ENCODE results near the gene FADS2. TPM values are rescaled to one million over a fixed set of nuclear protein-coding genes. Genes with fewer than 3 reads are reported as not detected.

FADS2 gene
- total and polyA plus RNA-seq, 2 of the 13 experiments (the other 11 are each of a cell fraction or from before 2014, with no cell fraction given), result 90.1 to 124 TPM

DNA sequence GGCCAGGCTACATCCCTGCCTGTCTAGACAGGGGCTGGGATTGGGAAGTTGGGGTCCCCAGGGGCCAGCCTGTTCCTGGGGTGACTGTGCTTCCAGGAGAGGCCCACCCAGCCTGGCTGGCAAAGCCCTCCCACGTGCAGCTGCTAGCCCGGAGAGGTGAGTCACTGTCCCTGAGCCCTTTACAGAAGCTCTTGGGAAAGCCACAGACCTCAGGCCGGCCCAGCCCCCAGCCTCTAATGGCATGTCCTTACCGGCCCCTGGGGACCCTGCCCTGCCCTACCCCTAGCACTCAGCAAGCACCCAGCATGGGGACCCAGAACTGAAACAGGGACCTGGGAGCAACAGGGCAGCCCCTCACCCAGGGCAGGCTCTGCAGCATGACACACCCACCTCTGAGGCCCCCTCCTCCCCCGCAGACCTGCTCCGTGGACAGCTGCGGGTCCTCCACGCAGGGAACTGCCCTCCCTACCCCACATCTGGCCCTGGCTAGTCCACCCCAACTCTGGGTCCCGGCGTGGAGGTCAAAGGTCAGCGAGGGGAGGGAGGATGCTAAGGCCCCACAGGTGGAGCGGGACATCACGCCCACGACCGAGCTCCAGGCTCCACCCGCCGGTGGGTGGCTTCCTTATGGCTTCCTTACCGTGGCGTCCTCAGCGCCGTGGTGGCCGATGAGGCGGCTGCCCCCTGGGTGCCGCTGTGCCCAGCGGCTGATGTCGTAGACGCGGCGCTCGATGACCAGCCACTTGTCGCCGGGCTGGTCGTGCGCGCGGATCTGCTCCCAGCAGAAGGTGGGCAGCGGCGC, 62.6 kb downstream of the FADS2 start:
- POLR2A ChIA-PET, result interaction anchor here (0.9 to 2.0 kb wide), 5 partner anchors 14 to 82 kb away, joined by 3 to 5 read pairs (median 4); no protein-coding TSS in a partner anchor
- Histone ChIP-seq H3K4me1 (ENCODE audit: insufficient read depth, low read length) (peaks cover 14% of the 10 kb centered on the region), H3K4me3 (replicated peaks in 1 of 3; ENCODE audit: insufficient read depth in 1 of 3, low read depth in 2 of 3, low read length in 3 of 3) (peak overlapping the region; percentile 60 to 86 (median 68)), H3K9ac (ENCODE audit: insufficient read depth, low read depth, low read length) (peak overlapping the region; percentile 72), H3K79me2 (ENCODE audit: insufficient read depth, low read length) (no peaks in the 10 kb centered on the region), H3K36me3 (replicated peaks in 1 of 2; ENCODE audit: control insufficient read depth in 1 of 2, insufficient read depth in 2 of 2, low read length in 2 of 2) (no peaks in the 10 kb centered on the region), H3K27me3 (ENCODE audit: control insufficient read depth in 1 of 2, insufficient read depth in 2 of 2, low read length in 2 of 2) (no peaks in the 10 kb centered on the region), H3K4me2 (ENCODE audit: low read depth, low read length) (peak overlapping the region; percentile 100), H2AFZ (ENCODE audit: low read length) (no peak overlapping the region), H3K27ac (ENCODE audit: extremely low read length, insufficient read depth, low read length) (no peak overlapping the region), H4K20me1 (ENCODE audit: insufficient read depth, low read length) (no peaks in the 10 kb centered on the region), H3K9me3 (ENCODE audit: low read length) (no peaks in the 10 kb centered on the region)
- 0% methylated on average over 9 of the region's 38 CpGs for WGBS (ENCODE audit: low lambda C conversion rate)
- CTCF ChIA-PET (ENCODE audit: low intra/inter-chr PET ratio, low total read pairs), result interaction anchor here (0.5 kb wide), 1 partner anchor 93 kb away, joined by 3 read pairs; no protein-coding TSS in a partner anchor
- intact Hi-C loops (cut with micrococcal nuclease; ENCODE audit: unreplicated experiment) (no loop called here), in situ Hi-C loops (cut with HindIII; ENCODE audit: extremely low pct_ligation_motif_present, low pct_unique_long_range_greater_than_20kb) (no loop called here)
- TSS peak; percentile 58 for BruUV-seq (replicated peaks)
- peak; percentile 58 for ATAC-seq
- no peak for FAIRE-seq
- peak; percentile 56 for DNase-seq (ENCODE audit: low spot score)
- TF ChIP-seq PPARG (CRISPR knock-in tag; conservative IDR thresholded peaks at IDR 0.05), result no peak
- no peak for TF ChIP-seq YY1 (IDR thresholded peaks at IDR 0.05; ENCODE audit: insufficient read depth, insufficient replicate concordance, low read depth, low read length)
- peak; percentile 60 for TF ChIP-seq SAP130 (CRISPR knock-in tag; IDR thresholded peaks at IDR 0.05; ENCODE audit: low read depth)
- TF ChIP-seq DPF2 (CRISPR knock-in tag; IDR thresholded peaks at IDR 0.05; ENCODE audit: borderline replicate concordance, low read depth), result no peak
- no peak for TF ChIP-seq ZSCAN12 (CRISPR knock-in tag; IDR thresholded peaks at IDR 0.05)
- TF ChIP-seq ZNF121 (CRISPR knock-in tag; IDR thresholded peaks at IDR 0.05), result no peak
- TF ChIP-seq SOX5 (CRISPR knock-in tag; IDR thresholded peaks at IDR 0.05; ENCODE audit: borderline replicate concordance), result no peak
- TF ChIP-seq ZNF672 (CRISPR knock-in tag; IDR thresholded peaks at IDR 0.05), result no peak
- TF ChIP-seq ISL2 (CRISPR knock-in tag; IDR thresholded peaks at IDR 0.05), result 0 out of 2 replicates have a peak, but pooled peaks have one; percentile 20
- TF ChIP-seq MAFF (IDR thresholded peaks at IDR 0.05; ENCODE audit: low read depth, low read length), result no peak
- TF ChIP-seq ZNF337 (CRISPR knock-in tag; IDR thresholded peaks at IDR 0.05; ENCODE audit: borderline replicate concordance, low read depth), result no peak
- peak; percentile 48; the same call in 1 of the 2 replicates for TF ChIP-seq SMAD1 (CRISPR knock-in tag; IDR thresholded peaks at IDR 0.05; ENCODE audit: borderline replicate concordance, low read depth)
- no peak for TF ChIP-seq IKZF4 (CRISPR knock-in tag; IDR thresholded peaks at IDR 0.05; ENCODE audit: borderline replicate concordance, low read depth, not compliant biosample characterization)
- no peak for TF ChIP-seq REPIN1 (CRISPR knock-in tag; IDR thresholded peaks at IDR 0.05; ENCODE audit: borderline replicate concordance, low read depth)
- TF ChIP-seq NFKB2 (CRISPR knock-in tag; IDR thresholded peaks at IDR 0.05; ENCODE audit: borderline replicate concordance), result no peak
- TF ChIP-seq MAZ (IDR thresholded peaks at IDR 0.05; ENCODE audit: borderline replicate concordance, low read depth, low read length), result no peak
- TF ChIP-seq MAZ (CRISPR knock-in tag; IDR thresholded peaks at IDR 0.05; ENCODE audit: low read depth), result peak; percentile 4; the same call in 1 of the 2 replicates
- no peak for TF ChIP-seq SNAI1 (CRISPR knock-in tag; IDR thresholded peaks at IDR 0.05; ENCODE audit: borderline replicate concordance)
- TF ChIP-seq ATRX (CRISPR knock-in tag; IDR thresholded peaks at IDR 0.05; ENCODE audit: borderline replicate concordance), result no peak
- TF ChIP-seq, protein P1, sequence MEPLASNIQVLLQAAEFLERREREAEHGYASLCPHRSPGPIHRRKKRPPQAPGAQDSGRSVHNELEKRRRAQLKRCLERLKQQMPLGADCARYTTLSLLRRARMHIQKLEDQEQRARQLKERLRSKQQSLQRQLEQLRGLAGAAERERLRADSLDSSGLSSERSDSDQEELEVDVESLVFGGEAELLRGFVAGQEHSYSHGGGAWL (CRISPR knock-in tag; IDR thresholded peaks at IDR 0.05), result peak; percentile 16
- TF ChIP-seq, protein P2, sequence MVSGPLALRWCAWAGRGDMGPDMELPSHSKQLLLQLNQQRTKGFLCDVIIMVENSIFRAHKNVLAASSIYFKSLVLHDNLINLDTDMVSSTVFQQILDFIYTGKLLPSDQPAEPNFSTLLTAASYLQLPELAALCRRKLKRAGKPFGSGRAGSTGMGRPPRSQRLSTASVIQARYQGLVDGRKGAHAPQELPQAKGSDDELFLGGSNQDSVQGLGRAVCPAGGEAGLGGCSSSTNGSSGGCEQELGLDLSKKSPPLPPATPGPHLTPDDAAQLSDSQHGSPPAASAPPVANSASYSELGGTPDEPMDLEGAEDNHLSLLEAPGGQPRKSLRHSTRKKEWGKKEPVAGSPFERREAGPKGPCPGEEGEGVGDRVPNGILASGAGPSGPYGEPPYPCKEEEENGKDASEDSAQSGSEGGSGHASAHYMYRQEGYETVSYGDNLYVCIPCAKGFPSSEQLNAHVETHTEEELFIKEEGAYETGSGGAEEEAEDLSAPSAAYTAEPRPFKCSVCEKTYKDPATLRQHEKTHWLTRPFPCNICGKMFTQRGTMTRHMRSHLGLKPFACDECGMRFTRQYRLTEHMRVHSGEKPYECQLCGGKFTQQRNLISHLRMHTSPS (CRISPR knock-in tag; IDR thresholded peaks at IDR 0.05; ENCODE audit: low read depth), result no peak
- no peak for TF ChIP-seq FOXA3 (CRISPR knock-in tag; IDR thresholded peaks at IDR 0.05)
- no peak for TF ChIP-seq MBNL3 (CRISPR knock-in tag; conservative IDR thresholded peaks at IDR 0.05)
- TF ChIP-seq PAF1 (CRISPR knock-in tag; IDR thresholded peaks at IDR 0.05), result no peak

Data from HepG2 (cell line).